Measurements from ENCODE around the gene KIAA1217. TPM values are rescaled to one million over a fixed set of nuclear protein-coding genes. Genes with fewer than 3 reads are reported as not detected.
A peak's percentile ranks its signal among the peaks of the same experiment; 100 is the strongest.

The KIAA1217 gene
- total RNA-seq, 2 donors from 2014 or later, result 0.43 to 3.9 TPM

DNA sequence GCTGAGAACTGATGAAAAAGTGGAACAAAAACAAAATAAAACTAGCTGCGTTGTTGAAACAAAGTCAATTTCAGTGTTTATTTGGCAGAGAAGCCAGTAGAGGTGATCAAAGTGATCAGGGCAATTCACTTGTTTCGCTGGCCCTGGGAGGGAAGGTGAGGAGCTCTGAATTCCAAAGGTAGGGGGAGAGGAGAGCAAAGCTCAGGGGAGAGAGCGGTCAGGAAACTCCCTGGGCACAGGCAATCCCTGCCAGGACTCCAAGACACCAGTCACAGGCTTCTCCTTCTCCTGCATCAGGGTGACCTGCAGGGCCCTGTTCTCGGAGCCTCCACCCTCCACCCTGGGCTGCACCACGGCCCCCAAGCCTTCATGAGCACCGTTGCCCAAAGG is 6.8 kb upstream of the KIAA1217 start:
- Mint-ChIP-seq H3K27ac (no peak overlapping the region), H3K36me3 (no peaks in the 10 kb centered on the region), H3K9me3 (no peaks in the 10 kb centered on the region)
- ATAC-seq (no peak), DNase-seq (ENCODE audit: low spot score in 2 of 2) (no peak)

DNA sequence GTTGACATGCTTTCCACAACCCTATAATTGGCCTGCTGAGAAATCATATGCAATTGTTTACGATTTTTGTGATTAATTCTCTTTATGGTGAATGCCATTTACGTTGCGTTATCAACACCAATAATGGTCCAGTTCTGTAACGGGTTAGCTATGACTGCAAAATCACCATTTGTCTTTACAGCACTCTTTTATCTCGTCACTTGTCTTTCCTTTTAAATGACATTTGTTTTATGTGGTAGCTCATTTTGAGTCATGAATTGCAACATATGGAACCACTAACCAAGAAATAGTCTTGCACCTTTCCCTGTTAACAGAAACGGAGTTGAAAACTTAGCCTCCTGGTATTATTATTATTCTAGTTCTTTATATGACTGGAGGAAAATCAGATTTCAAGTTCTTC is 3.1 kb upstream of the KIAA1217 start:
- Mint-ChIP-seq H3K27ac (no peak overlapping the region), H3K36me3 (peaks cover 4 to 12% of the 10 kb centered on the region in 2 donors), H3K9me3 (peaks cover under 1 to 5% of the 10 kb centered on the region in 2 donors)
- peak in 1 of 2 donors; percentile 14 for ATAC-seq
- DNase-seq (ENCODE audit: low spot score in 2 of 2), result no peak

DNA sequence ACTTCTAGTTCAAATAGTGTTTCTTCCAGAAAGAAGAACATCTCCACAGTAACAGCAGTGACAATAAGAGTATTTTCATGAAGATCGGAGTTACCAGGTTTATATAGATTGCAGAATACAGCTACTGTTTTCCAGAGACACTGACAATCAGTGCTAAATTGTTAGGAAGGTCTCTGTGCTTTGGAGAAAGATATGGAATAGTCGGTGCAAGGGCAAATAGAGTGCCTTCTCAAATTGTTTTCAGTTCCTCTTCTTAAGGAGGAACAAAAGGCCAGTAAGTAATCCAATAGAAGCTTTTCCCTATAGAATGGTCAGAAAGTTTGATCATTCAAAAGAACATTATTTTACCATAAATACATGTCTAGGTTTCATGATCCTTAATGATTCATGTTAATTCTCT is 2.6 kb upstream of the KIAA1217 start:
- DNase-seq (ENCODE audit: low spot score in 2 of 2), result no peak
- Mint-ChIP-seq H3K27ac (no peak overlapping the region), H3K36me3 (peaks cover 4 to 15% of the 10 kb centered on the region in 2 donors), H3K9me3 (peaks cover 3 to 9% of the 10 kb centered on the region in 2 donors)
- no peak for ATAC-seq

DNA sequence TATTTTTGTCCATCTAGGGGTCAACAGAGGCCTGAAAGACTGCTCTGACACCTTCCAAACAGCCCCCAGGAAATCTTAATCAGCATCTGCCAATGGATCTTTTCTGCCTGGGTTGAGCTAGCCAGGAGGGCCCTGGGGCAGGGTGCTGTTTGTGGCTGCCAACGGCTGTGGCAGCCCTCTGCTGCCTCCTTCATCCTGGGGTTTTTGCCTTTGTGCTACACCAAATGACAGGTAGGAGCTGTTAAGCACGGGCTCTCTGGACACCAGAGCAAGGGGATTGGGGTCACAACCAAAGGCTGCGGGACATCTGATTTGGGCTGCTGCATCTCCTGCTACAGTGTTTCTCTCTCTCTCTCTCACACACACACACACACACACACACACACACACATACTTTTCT is 2.0 kb upstream of the KIAA1217 start:
- DNase-seq (ENCODE audit: low spot score in 2 of 2), result no peak
- Mint-ChIP-seq H3K36me3 (peaks cover 4 to 15% of the 10 kb centered on the region in 2 donors), H3K9me3 (peaks cover 3 to 12% of the 10 kb centered on the region in 2 donors), H3K27ac (no peak overlapping the region)
- no peak for ATAC-seq

DNA sequence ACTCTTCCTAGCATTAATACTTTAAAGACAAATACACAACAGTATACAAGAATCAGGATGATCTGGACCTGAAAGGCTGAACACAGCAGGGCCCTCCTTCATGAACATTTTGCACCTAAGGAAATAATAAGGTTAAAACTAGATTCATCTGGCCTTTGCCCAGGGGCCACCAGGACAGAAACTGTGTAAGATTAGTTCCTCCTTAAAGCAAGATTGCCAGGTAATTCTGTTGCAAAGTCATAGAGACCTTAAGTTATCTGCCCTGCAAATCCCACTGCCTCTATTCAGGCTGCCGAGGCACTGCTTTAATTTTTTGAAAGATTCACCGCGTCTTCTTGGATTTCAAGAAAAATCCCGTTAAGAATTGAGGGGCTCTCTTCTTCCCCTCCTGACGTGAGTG is 1.6 kb upstream of the KIAA1217 start:
- DNase-seq (ENCODE audit: low spot score in 2 of 2) (no peak), ATAC-seq (no peak)
- H3K9me3 Mint-ChIP-seq, result peaks cover 3 to 16% of the 10 kb centered on the region in 2 donors
- H3K36me3 Mint-ChIP-seq, result peaks cover 4 to 15% of the 10 kb centered on the region in 2 donors
- H3K27ac Mint-ChIP-seq, result no peak overlapping the region

DNA sequence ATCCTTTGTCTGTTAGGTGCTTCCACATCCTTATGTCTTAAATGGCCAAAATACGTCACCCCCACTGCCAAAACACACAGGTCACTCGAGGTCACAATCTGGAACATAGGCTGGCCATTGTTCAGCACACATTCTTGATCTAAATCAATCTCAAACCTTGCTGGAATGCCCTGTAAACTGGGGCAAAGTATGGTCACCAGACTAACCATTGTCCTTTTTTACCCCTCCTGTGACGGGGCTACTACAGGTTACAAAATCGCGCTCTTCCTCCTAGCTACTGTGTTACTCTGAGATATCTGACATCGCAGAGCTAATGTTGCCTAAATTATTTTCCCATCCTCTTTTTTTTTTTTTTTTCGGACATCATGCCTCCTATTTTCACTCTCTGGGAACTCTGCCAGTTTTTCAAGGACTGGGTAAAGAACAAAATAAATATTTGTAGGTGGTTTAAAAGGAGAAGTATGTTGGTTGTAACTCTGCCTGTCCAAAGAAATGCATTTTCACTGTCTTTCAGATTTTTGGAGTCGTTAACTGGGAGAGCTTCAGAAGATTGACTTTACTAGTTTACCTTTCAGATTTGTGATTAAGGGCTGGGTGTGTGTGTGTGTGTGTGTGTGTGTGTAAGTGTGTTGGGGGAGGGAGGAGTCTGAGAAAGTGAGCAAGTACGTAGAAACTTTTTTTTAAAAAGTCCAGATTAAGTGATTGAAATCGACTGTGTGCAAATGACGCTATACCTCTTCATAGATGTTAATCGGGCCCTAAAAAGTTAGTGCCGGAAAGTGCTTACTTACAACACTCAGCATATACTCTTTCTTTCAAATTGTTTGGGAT is 942 bp upstream of the KIAA1217 start:
- no peak for DNase-seq (ENCODE audit: low spot score in 2 of 2)
- no peak for ATAC-seq
- Mint-ChIP-seq H3K27ac (no peak overlapping the region), H3K36me3 (peaks cover 4 to 15% of the 10 kb centered on the region in 2 donors), H3K9me3 (peaks cover 3 to 16% of the 10 kb centered on the region in 2 donors)

DNA sequence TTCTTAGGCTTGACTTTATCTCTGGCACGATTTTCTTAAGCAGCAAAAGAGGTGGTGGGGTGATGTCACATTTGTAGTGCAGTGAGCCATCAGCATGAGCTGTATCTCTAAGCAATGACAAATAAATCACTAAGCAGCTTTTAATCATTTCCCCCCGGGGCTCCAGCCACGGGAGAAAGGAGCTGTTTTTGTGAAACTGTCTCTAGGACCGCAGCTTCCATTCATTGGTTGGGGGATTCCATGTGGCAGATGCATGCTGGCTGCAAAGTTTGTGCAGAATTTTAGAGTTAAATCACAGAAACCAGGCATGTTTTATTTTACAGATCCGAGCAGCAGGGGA is 464 bp downstream of the KIAA1217 start:
- ATAC-seq, result peak; percentile 69 to 84
- peak overlapping the region; percentile 8 to 25 for H3K27ac Mint-ChIP-seq
- peaks cover 3 to 16% of the 10 kb centered on the region in 2 donors for H3K9me3 Mint-ChIP-seq
- peak in 1 of 2 donors; percentile 62 for DNase-seq (ENCODE audit: low spot score in 2 of 2)
- H3K36me3 Mint-ChIP-seq, result peaks cover 4 to 15% of the 10 kb centered on the region in 2 donors

DNA sequence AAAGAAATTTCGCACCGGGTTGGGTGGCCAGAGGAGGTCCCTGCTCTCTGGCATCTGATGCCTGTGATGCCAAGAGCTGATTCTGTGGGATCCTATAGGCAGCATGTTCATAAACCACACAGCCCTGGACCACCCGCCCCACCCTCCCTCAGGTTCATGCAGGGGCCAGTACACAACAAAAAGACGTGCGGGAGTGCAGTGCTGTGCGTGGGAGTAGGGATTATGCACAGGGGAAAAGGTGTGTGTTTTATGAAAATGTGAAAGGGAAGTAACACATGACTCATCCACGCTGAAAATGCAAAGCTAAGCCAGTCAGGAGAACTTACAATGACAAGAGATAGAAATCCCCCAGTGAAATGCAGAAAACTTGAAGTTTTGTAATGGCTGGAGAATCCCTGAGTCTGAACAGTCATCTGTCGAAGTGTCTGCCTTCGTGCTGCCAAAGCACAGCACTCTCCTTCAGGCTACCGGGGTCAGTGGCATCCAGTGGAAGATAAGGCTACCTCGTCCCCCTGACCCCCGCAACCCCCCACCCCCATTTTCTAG is 1.1 kb downstream of the KIAA1217 start:
- DNase-seq (ENCODE audit: low spot score in 2 of 2) (peak in 1 of 2 donors; percentile 43), ATAC-seq (peak; percentile 76 to 80)
- H3K27ac Mint-ChIP-seq, result peak overlapping the region in 1 of 2 donors; percentile 25
- peaks cover 4 to 15% of the 10 kb centered on the region in 2 donors for H3K36me3 Mint-ChIP-seq
- H3K9me3 Mint-ChIP-seq, result peaks cover 3 to 16% of the 10 kb centered on the region in 2 donors

DNA sequence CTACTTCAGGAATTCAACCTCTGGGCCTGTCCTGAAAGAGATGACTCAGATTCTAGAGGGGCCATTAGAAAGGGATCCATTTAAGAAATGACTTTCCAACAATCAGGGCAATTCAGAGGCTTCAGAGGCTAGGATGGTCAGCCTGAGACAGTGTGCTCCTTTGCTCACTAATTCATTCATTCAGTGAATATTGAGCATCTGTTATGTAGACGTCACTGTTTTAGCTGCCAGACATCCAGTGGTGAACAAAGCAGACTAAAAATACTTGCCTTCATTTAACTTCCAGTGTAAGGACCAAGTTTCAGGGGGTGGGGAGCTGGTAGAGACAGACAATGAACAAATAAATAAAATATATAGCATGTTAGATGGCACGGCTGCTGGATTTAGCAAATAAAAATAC is 1.6 kb downstream of the KIAA1217 start:
- no peak for DNase-seq (ENCODE audit: low spot score in 2 of 2)
- Mint-ChIP-seq H3K9me3 (peaks cover 3 to 16% of the 10 kb centered on the region in 2 donors), H3K36me3 (peaks cover 4 to 15% of the 10 kb centered on the region in 2 donors), H3K27ac (peak overlapping the region in 1 of 2 donors; percentile 30)
- no peak for ATAC-seq

DNA sequence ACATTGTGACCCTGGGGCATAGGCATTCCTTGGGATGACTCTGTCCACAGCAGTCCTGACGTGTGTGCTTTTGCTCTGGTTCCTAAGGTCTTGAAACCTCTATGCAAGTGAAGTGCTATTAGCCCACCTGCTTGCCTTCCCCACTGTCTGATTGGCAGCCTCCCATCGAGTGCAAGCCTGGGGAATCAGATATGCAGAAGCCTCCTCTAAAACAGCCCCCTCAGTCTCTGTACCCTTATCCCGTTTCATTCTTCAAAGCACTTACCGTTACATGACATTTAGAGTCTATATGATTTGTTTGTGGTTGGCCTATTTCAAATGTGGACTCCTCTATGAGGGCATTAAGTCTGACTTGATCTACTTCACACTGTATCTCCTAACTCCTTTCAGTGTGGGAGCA is 4.3 kb downstream of the KIAA1217 start:
- Mint-ChIP-seq H3K27ac (no peak overlapping the region), H3K9me3 (peaks cover 3 to 16% of the 10 kb centered on the region in 2 donors), H3K36me3 (peaks cover 0 to 11% of the 10 kb centered on the region in 2 donors)
- DNase-seq (ENCODE audit: low spot score in 2 of 2) (no peak), ATAC-seq (no peak)

DNA sequence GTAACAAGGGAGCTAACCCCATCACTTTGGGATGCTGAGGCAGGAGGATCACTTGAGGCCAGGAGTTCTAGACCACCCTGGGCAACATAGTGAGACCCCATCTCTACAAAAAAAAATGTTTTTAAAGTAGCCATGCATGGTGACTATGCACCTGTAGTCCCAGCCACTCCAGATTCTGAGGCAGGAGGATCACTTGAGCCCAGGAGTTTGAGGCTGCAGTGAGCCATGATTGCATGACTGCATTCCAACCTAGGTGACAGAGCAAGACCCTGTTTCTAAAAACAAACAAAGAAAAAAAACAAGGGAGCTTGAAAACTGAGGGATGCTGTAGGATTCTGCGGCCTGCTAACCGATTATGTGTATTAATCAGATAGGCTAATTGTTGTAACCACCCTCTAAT is 4.9 kb downstream of the KIAA1217 start:
- DNase-seq (ENCODE audit: low spot score in 2 of 2) (no peak), ATAC-seq (no peak)
- Mint-ChIP-seq H3K9me3 (peaks cover 3 to 16% of the 10 kb centered on the region in 2 donors), H3K36me3 (peaks cover 0 to 9% of the 10 kb centered on the region in 2 donors), H3K27ac (no peak overlapping the region)

DNA sequence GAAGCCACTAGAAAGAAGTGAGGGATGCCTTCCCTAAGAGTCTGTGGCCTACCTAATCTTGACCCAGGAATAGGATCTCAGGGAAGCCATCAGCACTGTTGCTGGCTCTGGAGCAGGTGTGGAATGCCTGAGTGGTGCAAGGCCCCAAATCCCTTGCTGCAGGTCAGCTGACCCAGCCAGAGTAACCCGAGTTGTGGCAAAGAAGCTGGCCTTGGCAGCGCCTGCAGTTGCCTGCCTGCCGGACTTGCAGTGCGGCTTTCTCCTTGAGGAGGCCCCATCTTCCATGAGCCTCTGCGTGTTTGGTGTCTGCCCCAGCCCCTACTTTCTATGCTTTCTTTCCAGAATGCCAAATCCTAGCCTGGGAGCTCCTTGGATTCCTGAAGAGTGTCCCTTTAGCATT is 5.8 kb downstream of the KIAA1217 start:
- no peak for ATAC-seq
- H3K27ac Mint-ChIP-seq, result no peak overlapping the region
- DNase-seq (ENCODE audit: low spot score in 2 of 2), result no peak
- H3K9me3 Mint-ChIP-seq, result peaks cover 3 to 16% of the 10 kb centered on the region in 2 donors
- peaks cover 0 to 9% of the 10 kb centered on the region in 2 donors for H3K36me3 Mint-ChIP-seq

DNA sequence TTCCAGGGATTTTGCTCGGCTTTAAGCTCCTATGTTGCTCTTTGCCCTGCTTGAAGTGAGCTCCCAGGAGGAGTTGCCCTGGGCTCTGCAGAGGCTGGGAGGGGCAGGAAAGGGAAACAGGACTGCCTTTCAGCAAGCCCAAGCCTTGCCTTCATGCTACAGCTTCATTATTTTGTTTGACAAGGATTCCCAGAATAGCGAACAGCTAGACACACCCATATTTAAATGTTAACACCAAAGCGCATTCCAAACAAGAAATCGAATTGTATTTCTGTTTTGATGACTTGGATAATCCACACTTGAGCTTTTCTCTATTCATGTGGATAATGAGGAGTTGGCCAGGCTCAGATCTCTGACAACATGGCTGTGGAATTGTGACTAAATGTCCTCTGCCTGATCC is 6.3 kb downstream of the KIAA1217 start:
- Mint-ChIP-seq H3K36me3 (peaks cover 0 to 9% of the 10 kb centered on the region in 2 donors), H3K9me3 (peaks cover 3 to 16% of the 10 kb centered on the region in 2 donors), H3K27ac (no peak overlapping the region)
- no peak for DNase-seq (ENCODE audit: low spot score in 2 of 2)
- ATAC-seq, result no peak

DNA sequence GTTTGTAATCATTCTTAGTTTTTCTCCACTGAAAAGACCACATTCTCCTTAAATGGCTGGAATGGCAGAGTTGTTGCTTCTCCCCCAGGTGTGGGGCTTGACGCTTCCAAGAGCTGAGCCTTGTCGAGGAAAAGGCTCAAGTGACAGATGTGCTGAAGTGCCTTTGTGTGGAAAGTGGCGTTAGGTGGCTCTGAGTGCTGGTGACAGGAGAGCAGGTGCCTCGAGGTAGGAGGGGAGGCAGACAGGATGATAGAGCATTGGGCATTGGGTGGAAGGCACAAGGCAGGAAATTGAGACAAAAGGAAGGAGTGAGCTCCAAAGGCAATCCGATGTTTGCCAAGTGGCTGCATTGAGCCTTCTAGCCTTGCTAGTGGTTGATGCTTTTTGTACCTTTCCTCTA is 6.7 kb downstream of the KIAA1217 start:
- DNase-seq (ENCODE audit: low spot score in 2 of 2), result no peak
- H3K9me3 Mint-ChIP-seq, result peaks cover 3 to 13% of the 10 kb centered on the region in 2 donors
- H3K36me3 Mint-ChIP-seq, result peaks cover 0 to 5% of the 10 kb centered on the region in 2 donors
- H3K27ac Mint-ChIP-seq, result no peak overlapping the region
- ATAC-seq, result no peak

DNA sequence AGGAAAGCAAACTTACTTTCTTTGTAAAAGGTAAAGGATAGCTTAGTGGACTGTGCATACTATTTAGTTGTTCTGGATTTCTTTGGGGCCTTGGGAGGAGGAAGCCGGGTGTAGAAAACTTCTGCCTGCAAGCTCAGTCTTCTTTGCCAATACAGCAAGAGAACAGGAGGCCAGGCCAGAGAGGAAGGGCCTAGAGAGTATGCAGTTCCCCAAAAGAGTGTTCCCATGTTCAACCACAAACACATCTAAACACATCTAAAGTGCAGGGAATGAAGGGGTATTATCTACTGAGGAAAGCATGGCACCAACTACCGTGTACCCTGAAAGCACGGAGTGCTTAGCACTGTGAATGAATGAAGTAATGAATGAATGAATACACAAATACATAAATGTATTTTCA is 11.0 kb downstream of the KIAA1217 start:
- Mint-ChIP-seq H3K27ac (no peak overlapping the region), H3K36me3 (no peaks in the 10 kb centered on the region), H3K9me3 (no peaks in the 10 kb centered on the region)
- no peak for ATAC-seq
- DNase-seq (ENCODE audit: low spot score in 2 of 2), result no peak

DNA sequence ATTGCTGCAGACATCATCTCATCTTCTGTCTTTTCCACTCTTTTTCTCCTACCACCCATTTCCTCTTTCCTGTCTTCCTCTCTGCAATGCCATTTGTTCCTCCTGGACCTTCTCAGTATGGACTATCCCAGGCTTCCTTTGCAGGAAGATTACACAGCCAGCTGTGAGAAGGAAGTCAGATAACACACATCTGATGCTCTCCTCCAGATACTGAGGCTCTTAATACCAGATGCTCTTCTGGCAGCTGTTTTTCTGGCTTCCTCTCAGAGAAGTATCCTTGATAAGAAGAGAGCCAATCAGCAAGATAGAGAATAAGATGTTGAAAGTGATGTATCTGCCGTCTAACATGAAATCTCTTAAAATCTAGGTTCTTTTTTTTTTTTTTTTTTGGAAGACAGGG is 14.4 kb downstream of the KIAA1217 start:
- DNase-seq (ENCODE audit: low spot score in 2 of 2) (no peak), ATAC-seq (no peak)
- Mint-ChIP-seq H3K36me3 (no peaks in the 10 kb centered on the region), H3K27ac (no peak overlapping the region), H3K9me3 (no peaks in the 10 kb centered on the region)

DNA sequence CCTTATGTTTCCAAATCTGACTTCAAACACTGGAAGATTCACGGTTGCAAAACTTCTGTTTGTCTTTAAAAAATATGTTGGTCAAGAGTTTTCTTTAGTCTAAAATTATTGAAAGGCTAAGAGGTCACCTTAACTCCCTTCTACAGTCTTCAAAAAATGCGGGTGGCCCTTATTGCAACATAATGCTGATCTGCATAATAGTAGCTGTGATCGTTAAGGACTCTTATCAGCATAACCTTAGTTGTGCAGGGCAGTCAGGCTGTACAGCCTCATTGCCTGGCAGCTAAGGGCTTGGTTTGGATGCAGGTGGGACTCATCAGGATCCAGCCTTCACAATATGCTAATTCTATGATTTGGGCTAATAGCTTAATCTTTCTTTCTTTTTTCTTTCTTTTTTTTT is 15.0 kb downstream of the KIAA1217 start:
- Mint-ChIP-seq H3K27ac (no peak overlapping the region), H3K9me3 (no peaks in the 10 kb centered on the region), H3K36me3 (no peaks in the 10 kb centered on the region)
- DNase-seq (ENCODE audit: low spot score in 2 of 2) (no peak), ATAC-seq (no peak)

DNA sequence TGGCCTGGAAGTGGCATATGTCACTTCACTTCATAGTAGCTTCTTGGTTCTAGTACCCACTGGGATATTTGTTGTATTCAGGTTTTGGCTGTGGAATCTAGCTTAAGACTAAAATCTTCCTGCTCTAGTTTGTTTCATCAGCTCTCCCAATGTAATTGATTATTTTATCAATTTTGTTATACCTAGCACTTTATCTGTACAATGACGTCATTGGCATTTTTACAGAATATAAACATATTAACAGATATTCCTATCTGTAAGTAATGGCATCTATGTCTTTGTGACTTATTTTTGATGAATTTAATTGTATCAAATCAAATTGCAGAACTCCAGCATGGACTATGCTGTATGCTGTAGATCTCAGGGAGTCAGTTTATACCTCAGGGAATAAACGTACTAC is 19.7 kb downstream of the KIAA1217 start:
- Mint-ChIP-seq H3K9me3 (no peaks in the 10 kb centered on the region), H3K36me3 (no peaks in the 10 kb centered on the region), H3K27ac (no peak overlapping the region)
- no peak for ATAC-seq
- no peak for DNase-seq (ENCODE audit: low spot score in 2 of 2)

All from activated naive CD4-positive, alpha-beta T cell treated with anti-CD3 and anti-CD28 coated beads, Interleukin-2, amount 50 U/mL, for 72 hours (primary cell).